CD4-positive, alpha-beta T cell (primary cell): ENCODE data around the gene BTBD16. TPM values are rescaled to one million over a fixed set of nuclear protein-coding genes. Genes with fewer than 3 reads are reported as not detected.

Experiments
- ATAC-seq: fragments of 200-7000 bp; cut with Tn5 transposase; one replicate; pipeline ENCODE4 v1.10.0; 2022; ENCODE audit warnings: mild to moderate bottlenecking; ENCODE audit not compliant: poor library complexity
- CTCF ChIA-PET: fragments of 350-600 bp; sonication (Branson Sonifier 250); formaldehyde crosslinking; loops from one replicate; lab custom pipeline; 2021; ENCODE audit warnings: antibody characterized with exemption, inconsistent platforms; lab: Charles Lee
- POLR2A ChIA-PET: fragments of 350-600 bp; sonication (Branson Sonifier 250); formaldehyde crosslinking; loops from one replicate; lab custom pipeline; 2021; ENCODE audit warnings: antibody characterized with exemption, inconsistent platforms; lab: Charles Lee
- DNase-seq, 14 experiments: peaks; one replicate each; pipeline ENCODE4 v3.0.0-alpha.2; 2013 to 2020; ENCODE audit warnings: mixed read lengths in 2 of 14
- H3K27ac ChIP-seq, 2 donors: one replicate each; pipeline versions ENCODE4 v1.5.1 to v1.7.0; 2013; ENCODE audit warnings: low read length in 2 of 2, low read depth in 1 of 2, mild to moderate bottlenecking in 1 of 2
- H3K27me3 ChIP-seq, 2 experiments: 1 replicate in 1 of 2; 2 replicates in 1 of 2; pipeline versions ENCODE4 v1.6.1 to v1.7.0; 2013; ENCODE audit warnings: low read length in 2 of 2, control low read depth in 1 of 2, mild to moderate bottlenecking in 1 of 2, moderate library complexity in 1 of 2; ENCODE audit not compliant: insufficient read depth in 2 of 2, control insufficient read depth in 1 of 2
- H3K36me3 ChIP-seq: one replicate; pipeline ENCODE4 v1.6.1; 2013; ENCODE audit warnings: low read length, control low read depth; ENCODE audit not compliant: insufficient read depth
- H3K4me1 ChIP-seq: one replicate; pipeline ENCODE4 v1.6.1; 2013; ENCODE audit warnings: low read length, control low read depth; ENCODE audit not compliant: insufficient read depth
- H3K4me3 ChIP-seq: one replicate; pipeline ENCODE4 v1.5.1; 2013; ENCODE audit warnings: mild to moderate bottlenecking, low read length, moderate library complexity
- H3K9me3 ChIP-seq, 2 experiments: 1 replicate in 1 of 2; 2 replicates in 1 of 2; pipeline versions ENCODE4 v1.6.1 to v1.7.0; 2013; ENCODE audit warnings: low read length in 2 of 2, mild to moderate bottlenecking in 2 of 2, control low read depth in 1 of 2, moderate library complexity in 1 of 2; ENCODE audit not compliant: control insufficient read depth in 1 of 2, insufficient read depth in 1 of 2
- H3K27ac Mint-ChIP-seq: one replicate; pipeline ENCODE4 v1.8.0; 2020; ENCODE audit warnings: mixed read lengths
- H3K27me3 Mint-ChIP-seq: one replicate; pipeline ENCODE4 v1.8.0; 2021; ENCODE audit warnings: mixed read lengths
- H3K36me3 Mint-ChIP-seq: one replicate; pipeline ENCODE4 v1.8.0; 2021; ENCODE audit warnings: low read depth, mixed read lengths
- H3K4me1 Mint-ChIP-seq: one replicate; pipeline ENCODE4 v1.8.0; 2021; ENCODE audit warnings: low read depth, mixed read lengths
- H3K4me3 Mint-ChIP-seq: one replicate; pipeline ENCODE4 v1.8.0; 2020; ENCODE audit warnings: mild to moderate bottlenecking, mixed read lengths
- H3K9me3 Mint-ChIP-seq: one replicate; pipeline ENCODE4 v1.8.0; 2020; ENCODE audit warnings: mixed read lengths
- intact Hi-C, 2 experiments: fragments of 100-400 bp; cut with DNase I in 1 of 2; cut with micrococcal nuclease in 1 of 2; formaldehyde crosslinking; loops; one replicate each; pipeline versions ENCODE4 v1.15.1 to v1.9.0; 2023 to 2025; cut with DNase I, micrococcal nuclease
- total RNA-seq, 174 experiments: library from RNA in 2 of 174; stranded (reverse) in 2 of 174; gene quantifications; one replicate each; pipeline ENCODE4 v1.2.3 and lab custom pipeline; 2021 to 2026
- TF ChIP-seq, protein P1 (sequence below): fragments of 200-600 bp; IDR thresholded peaks from one replicate; pipeline ENCODE4 v1.8.0; 2022; ENCODE audit warnings: antibody characterized with exemption, mild to moderate bottlenecking

The BTBD16 gene
- total RNA-seq, 2 experiments from 2014 or later = not detected

DNA sequence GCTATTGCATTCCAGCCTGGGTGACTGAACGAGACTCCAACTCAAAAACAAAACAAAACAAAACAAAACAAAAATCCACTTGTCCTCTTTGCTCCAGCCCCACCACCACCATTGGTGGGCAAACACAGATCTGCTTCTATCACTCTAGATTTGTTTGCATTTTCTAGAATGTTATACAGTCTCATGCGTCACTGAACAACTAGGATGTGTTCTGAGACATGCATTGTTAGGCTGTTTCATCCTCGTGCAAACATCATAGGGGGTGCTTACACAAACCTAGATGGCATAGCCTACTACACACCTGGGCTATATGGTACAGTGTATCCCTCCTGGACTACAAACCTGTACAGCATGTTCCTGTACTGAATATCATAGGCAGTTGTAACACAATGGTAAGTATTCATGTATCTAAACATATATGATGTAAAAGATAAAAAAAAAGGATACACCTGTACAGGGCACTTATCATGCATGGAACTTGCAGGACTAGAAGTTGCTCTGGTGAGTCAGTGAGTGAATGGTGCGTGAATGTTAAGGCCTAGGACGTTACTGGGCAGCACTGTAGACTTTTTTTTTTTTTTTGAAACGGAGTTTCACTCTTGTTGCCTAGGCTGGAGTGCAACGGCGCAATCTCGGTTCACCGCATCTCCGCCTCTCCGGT, 45.3 kb downstream of the BTBD16 start:
- Histone ChIP-seq H3K9me3 (no peaks in the 10 kb centered on the region), H3K27me3 (peaks cover 0 to 2% of the 10 kb centered on the region in 2 experiments), H3K27ac (no peak overlapping the region), H3K4me1 (no peaks in the 10 kb centered on the region), H3K4me3 (no peak overlapping the region), H3K36me3 (no peaks in the 10 kb centered on the region)
- ATAC-seq = no peak
- no peaks in the 10 kb centered on the region for H3K36me3 Mint-ChIP-seq
- intact Hi-C loops = no loop called here
- CTCF ChIA-PET = no interaction called here
- peaks cover 25% of the 10 kb centered on the region for H3K27me3 Mint-ChIP-seq
- POLR2A ChIA-PET = no interaction called here
- TF ChIP-seq, protein P1, sequence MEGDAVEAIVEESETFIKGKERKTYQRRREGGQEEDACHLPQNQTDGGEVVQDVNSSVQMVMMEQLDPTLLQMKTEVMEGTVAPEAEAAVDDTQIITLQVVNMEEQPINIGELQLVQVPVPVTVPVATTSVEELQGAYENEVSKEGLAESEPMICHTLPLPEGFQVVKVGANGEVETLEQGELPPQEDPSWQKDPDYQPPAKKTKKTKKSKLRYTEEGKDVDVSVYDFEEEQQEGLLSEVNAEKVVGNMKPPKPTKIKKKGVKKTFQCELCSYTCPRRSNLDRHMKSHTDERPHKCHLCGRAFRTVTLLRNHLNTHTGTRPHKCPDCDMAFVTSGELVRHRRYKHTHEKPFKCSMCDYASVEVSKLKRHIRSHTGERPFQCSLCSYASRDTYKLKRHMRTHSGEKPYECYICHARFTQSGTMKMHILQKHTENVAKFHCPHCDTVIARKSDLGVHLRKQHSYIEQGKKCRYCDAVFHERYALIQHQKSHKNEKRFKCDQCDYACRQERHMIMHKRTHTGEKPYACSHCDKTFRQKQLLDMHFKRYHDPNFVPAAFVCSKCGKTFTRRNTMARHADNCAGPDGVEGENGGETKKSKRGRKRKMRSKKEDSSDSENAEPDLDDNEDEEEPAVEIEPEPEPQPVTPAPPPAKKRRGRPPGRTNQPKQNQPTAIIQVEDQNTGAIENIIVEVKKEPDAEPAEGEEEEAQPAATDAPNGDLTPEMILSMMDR = no peak
- no peaks in the 10 kb centered on the region for H3K4me1 Mint-ChIP-seq
- H3K9me3 Mint-ChIP-seq = no peaks in the 10 kb centered on the region
- H3K27ac Mint-ChIP-seq = no peak overlapping the region
- no peak overlapping the region for H3K4me3 Mint-ChIP-seq
- no peak for DNase-seq

DNA sequence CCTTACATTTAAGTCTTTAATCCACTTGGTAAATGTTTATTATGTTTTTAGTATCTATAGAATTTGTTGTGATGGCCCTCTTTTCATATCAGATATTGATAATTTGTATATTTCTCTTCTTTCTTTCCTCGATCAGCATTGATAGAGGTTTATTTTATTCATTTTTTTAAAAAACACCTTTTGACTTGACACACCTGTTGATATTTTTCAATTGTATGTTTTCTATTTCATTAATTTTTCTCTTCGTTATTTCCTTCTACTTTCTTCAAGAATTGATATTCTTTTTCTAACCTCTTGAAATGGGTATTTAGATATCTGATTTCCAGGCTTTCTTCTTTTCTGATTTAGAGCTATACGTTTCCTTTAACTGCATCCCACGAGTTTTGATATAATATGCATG, 50.9 kb downstream of the BTBD16 start:
- ATAC-seq (no peak), DNase-seq (no peak)
- Mint-ChIP-seq H3K27me3 (peaks cover 52% of the 10 kb centered on the region), H3K4me1 (no peaks in the 10 kb centered on the region), H3K4me3 (no peak overlapping the region), H3K9me3 (no peaks in the 10 kb centered on the region), H3K27ac (no peak overlapping the region), H3K36me3 (no peaks in the 10 kb centered on the region)
- Histone ChIP-seq H3K27me3 (peaks cover 2 to 6% of the 10 kb centered on the region in 2 experiments), H3K4me3 (no peak overlapping the region), H3K4me1 (no peaks in the 10 kb centered on the region), H3K36me3 (no peaks in the 10 kb centered on the region), H3K27ac (no peak overlapping the region), H3K9me3 (no peaks in the 10 kb centered on the region)
- TF ChIP-seq, protein P1 = no peak
- ChIA-PET POLR2A (no interaction called here), CTCF (no interaction called here)
- intact Hi-C loops = no loop called here

DNA sequence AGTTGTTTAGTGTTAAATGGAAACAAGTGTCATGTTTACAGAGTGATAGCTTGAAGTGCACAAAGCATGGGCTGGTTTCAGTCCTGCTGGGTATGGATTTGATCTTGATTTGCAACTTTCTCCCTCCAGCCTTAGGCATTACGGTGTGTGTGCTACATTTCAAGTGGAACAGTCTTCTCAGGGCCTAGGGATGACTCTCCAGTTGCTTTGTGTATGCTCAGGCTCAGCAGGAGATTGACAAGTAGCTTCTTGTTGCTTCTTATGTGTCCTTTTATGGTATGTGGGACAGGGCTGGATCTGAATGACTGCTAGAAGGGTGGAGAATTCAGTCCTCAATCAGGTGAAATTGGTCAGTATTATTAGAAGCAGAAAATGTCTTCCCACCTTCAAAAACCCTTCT, 52.1 kb downstream of the BTBD16 start:
- H3K27ac ChIP-seq = no peak overlapping the region
- Mint-ChIP-seq H3K4me3 (no peak overlapping the region), H3K4me1 (no peaks in the 10 kb centered on the region), H3K36me3 (no peaks in the 10 kb centered on the region), H3K27me3 (peaks cover 57% of the 10 kb centered on the region), H3K27ac (no peak overlapping the region), H3K9me3 (no peaks in the 10 kb centered on the region)
- H3K9me3 ChIP-seq = no peaks in the 10 kb centered on the region
- intact Hi-C loops = no loop called here
- ChIA-PET POLR2A (no interaction called here), CTCF (no interaction called here)
- TF ChIP-seq, protein P1 = no peak
- H3K36me3 ChIP-seq = no peaks in the 10 kb centered on the region
- H3K4me1 ChIP-seq = no peaks in the 10 kb centered on the region
- ATAC-seq (no peak), DNase-seq (no peak)
- H3K4me3 ChIP-seq = no peak overlapping the region
- peaks cover 2 to 6% of the 10 kb centered on the region in 2 experiments for H3K27me3 ChIP-seq
